Mesendoderm (in vitro differentiated cells): ENCODE data around the gene MAFB.

Experiments
- DNase-seq: peaks from one replicate; pipeline ENCODE4 v3.0.0; 2013
- H2AK5ac ChIP-seq: 2 replicates; pipeline ENCODE4 v1.6.1; 2013; ENCODE audit warnings: low read length, inconsistent platforms
- H2BK120ac ChIP-seq: 2 replicates; pipeline ENCODE4 v1.6.1; 2013; ENCODE audit warnings: low read depth, mild to moderate bottlenecking, low read length, moderate library complexity, mixed read lengths
- H2BK15ac ChIP-seq: replicated peaks from 2 replicates; pipeline ENCODE4 v1.6.1; 2013; ENCODE audit warnings: low read depth, mild to moderate bottlenecking, moderate library complexity
- H2BK5ac ChIP-seq: 2 replicates; pipeline ENCODE4 v1.6.1; 2013; ENCODE audit warnings: low read length, inconsistent platforms
- H3K18ac ChIP-seq: 2 replicates; pipeline ENCODE4 v1.6.1; 2013; ENCODE audit warnings: mild to moderate bottlenecking, low read length, mixed read lengths
- H3K23ac ChIP-seq: one replicate; pipeline ENCODE4 v1.6.1; 2013; ENCODE audit warnings: low read length
- H3K27ac ChIP-seq: 2 replicates; pipeline ENCODE4 v1.5.1; 2013; ENCODE audit warnings: low read depth, mild to moderate bottlenecking, inconsistent platforms, low read length, moderate library complexity
- H3K27me3 ChIP-seq: 2 replicates; pipeline ENCODE4 v1.6.1; 2013; ENCODE audit warnings: low read length, control low read depth, mild to moderate bottlenecking, inconsistent platforms; ENCODE audit not compliant: insufficient read depth, poor library complexity
- H3K36me3 ChIP-seq: 2 replicates; pipeline ENCODE4 v1.6.1; 2013; ENCODE audit warnings: low read length, inconsistent platforms; ENCODE audit not compliant: control insufficient read depth, insufficient read depth
- H3K4ac ChIP-seq: one replicate; pipeline ENCODE4 v1.6.1; 2013; ENCODE audit warnings: low read depth, mild to moderate bottlenecking, low read length, moderate library complexity
- H3K4me1 ChIP-seq: 2 replicates; pipeline ENCODE4 v1.6.1; 2013; ENCODE audit warnings: low read depth, low read length, inconsistent platforms; ENCODE audit not compliant: control insufficient read depth
- H3K4me2 ChIP-seq: 2 replicates; pipeline ENCODE4 v1.6.1; 2013; ENCODE audit warnings: low read length
- H3K4me3 ChIP-seq: 2 replicates; pipeline ENCODE4 v1.5.1; 2013; ENCODE audit warnings: mild to moderate bottlenecking, low read length
- H3K56ac ChIP-seq: one replicate; pipeline ENCODE4 v1.6.1; 2013; ENCODE audit warnings: low read length
- H3K79me1 ChIP-seq: 2 replicates; pipeline ENCODE4 v1.6.1; 2013; ENCODE audit warnings: low read length, inconsistent platforms
- H3K79me2 ChIP-seq: 2 replicates; pipeline ENCODE4 v1.6.1; 2013; ENCODE audit warnings: mild to moderate bottlenecking, low read length; ENCODE audit not compliant: control insufficient read depth, insufficient read depth
- H3K9ac ChIP-seq: 2 replicates; pipeline ENCODE4 v1.6.1; 2013; ENCODE audit warnings: low read length, inconsistent platforms
- H4K5ac ChIP-seq: one replicate; pipeline ENCODE4 v1.6.1; 2013; ENCODE audit warnings: low read length
- H4K8ac ChIP-seq: one replicate; pipeline ENCODE4 v1.6.1; 2013; ENCODE audit warnings: low read depth, mild to moderate bottlenecking, control low read depth, low read length, moderate library complexity
- WGBS: extraction: QIAGEN DNeasy Blood & Tissue Kit; methylation state at CpG from one replicate; pipeline ENCODE4 v1.1.7; 2013; ENCODE audit warnings: low lambda C conversion rate, missing lambda C conversion rate; ENCODE audit not compliant: insufficient coverage; ENCODE audit errors: extremely low coverage; 5-methylcytosine and 5-hydroxymethylcytosine counted together

The MAFB gene

GRCh38 chr20:40666336-40666735, 22.7 kb downstream of the MAFB start:
- no peak overlapping the region for H3K27ac ChIP-seq
- H3K4me2 ChIP-seq, result no peak overlapping the region
- no peak overlapping the region for H4K5ac ChIP-seq
- H2AK5ac ChIP-seq, result no peak overlapping the region
- no peaks in the 10 kb centered on the region for H3K79me1 ChIP-seq
- H2BK15ac ChIP-seq, result no peak overlapping the region
- no peak overlapping the region for H2BK120ac ChIP-seq
- no peak overlapping the region for H3K9ac ChIP-seq
- H3K4me1 ChIP-seq, result no peaks in the 10 kb centered on the region
- H3K18ac ChIP-seq, result no peak overlapping the region
- H3K36me3 ChIP-seq, result no peaks in the 10 kb centered on the region
- no peak overlapping the region for H3K23ac ChIP-seq
- no peak overlapping the region for H3K4ac ChIP-seq
- no peaks in the 10 kb centered on the region for H3K27me3 ChIP-seq
- no peak overlapping the region for H2BK5ac ChIP-seq
- WGBS, result no CpG with 5 or more reads among the region's 9 CpGs
- H3K79me2 ChIP-seq, result no peaks in the 10 kb centered on the region
- DNase-seq, result no peak
- H3K56ac ChIP-seq, result no peak overlapping the region
- no peak overlapping the region for H4K8ac ChIP-seq
- no peak overlapping the region for H3K4me3 ChIP-seq

GRCh38 chr20:40664891-40665290, 24.1 kb downstream of the MAFB start:
- H4K5ac ChIP-seq, result no peak overlapping the region
- no peaks in the 10 kb centered on the region for H3K36me3 ChIP-seq
- H3K27me3 ChIP-seq, result no peaks in the 10 kb centered on the region
- H3K18ac ChIP-seq, result no peak overlapping the region
- no peak overlapping the region for H3K4ac ChIP-seq
- no peak overlapping the region for H3K56ac ChIP-seq
- H4K8ac ChIP-seq, result no peak overlapping the region
- no peak for DNase-seq
- H2BK15ac ChIP-seq, result no peak overlapping the region
- H3K27ac ChIP-seq, result no peak overlapping the region
- no peak overlapping the region for H2BK120ac ChIP-seq
- WGBS, result 100% methylated on average over 2 of the region's 5 CpGs
- H2AK5ac ChIP-seq, result no peak overlapping the region
- no peaks in the 10 kb centered on the region for H3K79me2 ChIP-seq
- H3K79me1 ChIP-seq, result no peaks in the 10 kb centered on the region
- no peaks in the 10 kb centered on the region for H3K4me1 ChIP-seq
- no peak overlapping the region for H3K9ac ChIP-seq
- H3K4me3 ChIP-seq, result no peak overlapping the region
- H3K4me2 ChIP-seq, result no peak overlapping the region
- no peak overlapping the region for H3K23ac ChIP-seq
- no peak overlapping the region for H2BK5ac ChIP-seq

GRCh38 chr20:40663991-40664880, 24.8 kb downstream of the MAFB start:
- Histone ChIP-seq H3K4me1 (no peaks in the 10 kb centered on the region), H3K4me2 (no peak overlapping the region), H3K23ac (no peak overlapping the region), H3K27ac (no peak overlapping the region), H4K5ac (no peak overlapping the region), H3K27me3 (no peaks in the 10 kb centered on the region), H2BK120ac (no peak overlapping the region), H2BK5ac (no peak overlapping the region), H3K79me2 (no peaks in the 10 kb centered on the region), H3K56ac (no peak overlapping the region), H3K18ac (no peak overlapping the region), H3K9ac (no peak overlapping the region), H3K36me3 (no peaks in the 10 kb centered on the region), H3K4ac (no peak overlapping the region), H3K79me1 (no peaks in the 10 kb centered on the region), H2BK15ac (no peak overlapping the region), H2AK5ac (no peak overlapping the region), H4K8ac (no peak overlapping the region), H3K4me3 (no peak overlapping the region)
- DNase-seq, result peak; percentile 37
- WGBS, result no CpG with 5 or more reads among the region's 14 CpGs

GRCh38 chr20:40663304-40663790, 25.7 kb downstream of the MAFB start:
- Histone ChIP-seq H3K4me1 (no peaks in the 10 kb centered on the region), H2BK120ac (no peak overlapping the region), H4K8ac (no peak overlapping the region), H3K4me2 (no peak overlapping the region), H3K4ac (no peak overlapping the region), H3K56ac (no peak overlapping the region), H3K79me2 (no peaks in the 10 kb centered on the region), H3K23ac (no peak overlapping the region), H3K4me3 (no peak overlapping the region), H2AK5ac (no peak overlapping the region), H3K9ac (no peak overlapping the region), H2BK5ac (no peak overlapping the region), H3K79me1 (no peaks in the 10 kb centered on the region), H3K18ac (no peak overlapping the region), H2BK15ac (no peak overlapping the region), H3K27me3 (no peaks in the 10 kb centered on the region), H3K27ac (no peak overlapping the region), H4K5ac (no peak overlapping the region), H3K36me3 (no peaks in the 10 kb centered on the region)
- no peak for DNase-seq
- no CpG with 5 or more reads among the region's 9 CpGs for WGBS

GRCh38 chr20:40659567-40659966, 29.5 kb downstream of the MAFB start:
- H3K4me1 ChIP-seq, result no peaks in the 10 kb centered on the region
- H3K79me2 ChIP-seq, result no peaks in the 10 kb centered on the region
- no peak overlapping the region for H2BK120ac ChIP-seq
- H3K4ac ChIP-seq, result no peak overlapping the region
- H3K36me3 ChIP-seq, result no peaks in the 10 kb centered on the region
- H2BK15ac ChIP-seq, result no peak overlapping the region
- no peak overlapping the region for H3K4me3 ChIP-seq
- H4K5ac ChIP-seq, result no peak overlapping the region
- no peak overlapping the region for H3K56ac ChIP-seq
- DNase-seq, result no peak
- H3K23ac ChIP-seq, result no peak overlapping the region
- H2AK5ac ChIP-seq, result no peak overlapping the region
- no peak overlapping the region for H2BK5ac ChIP-seq
- no peaks in the 10 kb centered on the region for H3K27me3 ChIP-seq
- no peak overlapping the region for H3K4me2 ChIP-seq
- H3K27ac ChIP-seq, result no peak overlapping the region
- no peak overlapping the region for H3K18ac ChIP-seq
- H3K9ac ChIP-seq, result no peak overlapping the region
- H4K8ac ChIP-seq, result no peak overlapping the region
- WGBS, result no CpG with 5 or more reads among the region's 3 CpGs
- no peaks in the 10 kb centered on the region for H3K79me1 ChIP-seq
